HG02610 (cell line): Measurements from ENCODE around the gene DYRK4.

Source experiments
- ATAC-seq: cut with Tn5 transposase; IDR thresholded peaks from one replicate; pipeline ENCODE4 v1.9.1; 2021; ENCODE audit warnings: mild to moderate bottlenecking, moderate library complexity; ENCODE audit not compliant: unreplicated experiment

DYRK4 gene

GRCh38 chr12:4558171-4558570 lies 3.8 kb upstream of the DYRK4 start:
- ATAC-seq = no peak

- no peak for ATAC-seq
Measured at GRCh38 chr12:4563336-4563735, 1.3 kb downstream of the DYRK4 start.

- ATAC-seq = peak; percentile 42
Measured at GRCh38 chr12:4564818-4565217, 2.8 kb downstream of the DYRK4 start.

- ATAC-seq = no peak
Measured at GRCh38 chr12:4566474-4566873, 4.5 kb downstream of the DYRK4 start.

- peak; percentile 45 for ATAC-seq
Measured at GRCh38 chr12:4567073-4567881, 5.3 kb downstream of the DYRK4 start.

GRCh38 chr12:4569261-4569660 lies 7.3 kb downstream of the DYRK4 start:
- ATAC-seq = no peak

GRCh38 chr12:4572680-4573079 lies 10.7 kb downstream of the DYRK4 start:
- ATAC-seq = no peak

GRCh38 chr12:4579305-4580102 lies 17.5 kb downstream of the DYRK4 start:
- no peak for ATAC-seq

- ATAC-seq = no peak
Measured at GRCh38 chr12:4580281-4580688, 18.3 kb downstream of the DYRK4 start.

- ATAC-seq = no peak
Measured at GRCh38 chr12:4584281-4584680, 22.3 kb downstream of the DYRK4 start.

GRCh38 chr12:4584896-4585295 lies 22.9 kb downstream of the DYRK4 start:
- ATAC-seq = no peak

- no peak for ATAC-seq
Measured at GRCh38 chr12:4586500-4586899, 24.5 kb downstream of the DYRK4 start.

GRCh38 chr12:4587108-4587507 lies 25.1 kb downstream of the DYRK4 start:
- ATAC-seq = no peak

GRCh38 chr12:4588916-4589315 lies 26.9 kb downstream of the DYRK4 start:
- no peak for ATAC-seq

GRCh38 chr12:4589941-4590340 lies 27.9 kb downstream of the DYRK4 start:
- ATAC-seq = no peak

GRCh38 chr12:4591180-4591687 lies 29.2 kb downstream of the DYRK4 start:
- ATAC-seq = no peak

GRCh38 chr12:4595881-4596280 lies 33.9 kb downstream of the DYRK4 start:
- no peak for ATAC-seq

- no peak for ATAC-seq
Measured at GRCh38 chr12:4603421-4603820, 41.4 kb downstream of the DYRK4 start.

GRCh38 chr12:4603946-4604345 lies 41.9 kb downstream of the DYRK4 start:
- no peak for ATAC-seq

- peak; percentile 88 for ATAC-seq
Measured at GRCh38 chr12:4604684-4605193, 42.7 kb downstream of the DYRK4 start.

GRCh38 chr12:4607056-4607455 lies 45.0 kb downstream of the DYRK4 start:
- ATAC-seq = no peak

GRCh38 chr12:4609071-4609470 lies 47.1 kb downstream of the DYRK4 start:
- ATAC-seq = no peak
